Hepatocyte (in vitro differentiated cells): ENCODE measurements around the gene LRRC27.

Experiments
- CTCF ChIP-seq: fragments of 200-600 bp; sonication (generic); IDR thresholded peaks from 2 replicates; pipeline ENCODE4 v1.5.1; 2016; ENCODE audit warnings: antibody characterized with exemption, mild to moderate bottlenecking; ENCODE audit not compliant: poor library complexity
- EZH2 ChIP-seq: fragments of 200-600 bp; sonication (generic); IDR thresholded peaks from 2 replicates; pipeline ENCODE4 v1.6.1; 2016; ENCODE audit warnings: antibody characterized with exemption, mild to moderate bottlenecking, borderline replicate concordance
- EZH2phosphoT487 ChIP-seq: fragments of 200-600 bp; sonication (generic); IDR thresholded peaks from one replicate; pipeline ENCODE4 v1.6.1; 2018; ENCODE audit warnings: antibody characterized with exemption, mild to moderate bottlenecking, low read depth, moderate library complexity; ENCODE audit not compliant: unreplicated experiment, severe bottlenecking

- no peak for TF ChIP-seq CTCF
- no peak for TF ChIP-seq EZH2phosphoT487
- no peak for TF ChIP-seq EZH2
Measured at GRCh38 chr10:132359305-132360040, 27.5 kb downstream of the LRRC27 start.
